Left renal pelvis (tissue), 4 donors: ENCODE data around the gene CACUL1. TPM values are rescaled to one million over a fixed set of nuclear protein-coding genes. Genes with fewer than 3 reads are reported as not detected.

Source experiments
- DNase-seq, 4 donors: peaks; one replicate each; pipeline ENCODE4 v3.0.0-alpha.2; 2013; ENCODE audit warnings: low read depth in 4 of 4, low spot score in 3 of 4
- polyA plus RNA-seq, 4 donors: library from polyadenylated mRNA; unstranded; fragments of 120-200 nt; gene quantifications; one replicate each; pipeline ENCODE4 v1.2.1, GENCODE V29; 2013; ENCODE audit not compliant: insufficient read length in 4 of 4

The CACUL1 gene
- polyA plus RNA-seq, 4 donors: 28.7 to 33.8 (median 30.6) TPM

- no peak for DNase-seq
Measured at GRCh38 chr10:118735294-118735693, 19.5 kb downstream of the CACUL1 start.

GRCh38 chr10:118734475-118734874 is 20.3 kb downstream of the CACUL1 start:
- no peak for DNase-seq

GRCh38 chr10:118732245-118733165 is 22.3 kb downstream of the CACUL1 start:
- DNase-seq: no peak

GRCh38 chr10:118730756-118731456 is 23.9 kb downstream of the CACUL1 start:
- no peak for DNase-seq

GRCh38 chr10:118729641-118730258 is 25.0 kb downstream of the CACUL1 start:
- DNase-seq: no peak

- DNase-seq: no peak
Measured at GRCh38 chr10:118729200-118729599, 25.6 kb downstream of the CACUL1 start.

- DNase-seq: no peak
Measured at GRCh38 chr10:118725886-118726500, 28.8 kb downstream of the CACUL1 start.

- no peak for DNase-seq
Measured at GRCh38 chr10:118723466-118723865, 31.3 kb downstream of the CACUL1 start.

GRCh38 chr10:118721539-118721876 is 33.3 kb downstream of the CACUL1 start:
- no peak for DNase-seq

- peak in 1 of 4 donors; percentile 36 for DNase-seq
Measured at GRCh38 chr10:118720685-118721538, 33.9 kb downstream of the CACUL1 start.

GRCh38 chr10:118714366-118714765 is 40.4 kb downstream of the CACUL1 start:
- DNase-seq: no peak

GRCh38 chr10:118712930-118713634 is 41.7 kb downstream of the CACUL1 start:
- DNase-seq: no peak

- no peak for DNase-seq
Measured at GRCh38 chr10:118712080-118712479, 42.7 kb downstream of the CACUL1 start.

GRCh38 chr10:118710487-118710886 is 44.3 kb downstream of the CACUL1 start:
- DNase-seq: no peak

GRCh38 chr10:118708571-118708970 is 46.2 kb downstream of the CACUL1 start:
- DNase-seq: no peak

- no peak for DNase-seq
Measured at GRCh38 chr10:118704711-118705110, 50.1 kb downstream of the CACUL1 start.

GRCh38 chr10:118701529-118702323 is 53.0 kb downstream of the CACUL1 start:
- no peak for DNase-seq

GRCh38 chr10:118698421-118698820 is 56.3 kb downstream of the CACUL1 start:
- no peak for DNase-seq

- no peak for DNase-seq
Measured at GRCh38 chr10:118694848-118695247, 59.9 kb downstream of the CACUL1 start.
